NT2/D1 (cell line): Measurements from ENCODE around the gene GPHN.

Experiments
- DNase-seq: peaks from one replicate; pipeline ENCODE4 v3.0.0-alpha.2; 2011; ENCODE audit warnings: low read depth, low spot score
- H3K27me3 ChIP-seq: 2 replicates; pipeline ENCODE4 v1.6.0; 2011; ENCODE audit warnings: mild to moderate bottlenecking; ENCODE audit not compliant: insufficient read length, insufficient read depth
- H3K36me3 ChIP-seq: 2 replicates; pipeline ENCODE4 v1.6.1; 2011; ENCODE audit warnings: mild to moderate bottlenecking, low read length, mixed read lengths; ENCODE audit not compliant: insufficient read depth, insufficient read length
- H3K4me1 ChIP-seq: 2 replicates; pipeline ENCODE4 v1.5.1; 2011; ENCODE audit not compliant: insufficient read depth, insufficient read length
- H3K4me3 ChIP-seq: 2 replicates; pipeline ENCODE4 v1.5.1; 2011; ENCODE audit warnings: low read depth; ENCODE audit not compliant: insufficient read length
- H3K9ac ChIP-seq: 2 replicates; pipeline ENCODE4 v1.6.0; 2011; ENCODE audit warnings: low read depth; ENCODE audit not compliant: insufficient read length
- H3K9me3 ChIP-seq: 2 replicates; pipeline ENCODE4 v1.5.1; 2011; ENCODE audit warnings: mild to moderate bottlenecking, low read length; ENCODE audit not compliant: insufficient read depth
- SUZ12 ChIP-seq: IDR thresholded peaks from 2 replicates; pipeline ENCODE4 v1.6.1; 2011; ENCODE audit not compliant: insufficient read length, insufficient read depth; ENCODE audit errors: extremely low read depth
- YY1 ChIP-seq: IDR thresholded peaks from 2 replicates; pipeline ENCODE4 v1.6.1; 2011; ENCODE audit not compliant: insufficient read length, insufficient read depth
- ZNF274 ChIP-seq: IDR thresholded peaks from 2 replicates; pipeline ENCODE4 v1.6.1; 2011; ENCODE audit warnings: mild to moderate bottlenecking, low read depth, low read length

The GPHN gene

DNA sequence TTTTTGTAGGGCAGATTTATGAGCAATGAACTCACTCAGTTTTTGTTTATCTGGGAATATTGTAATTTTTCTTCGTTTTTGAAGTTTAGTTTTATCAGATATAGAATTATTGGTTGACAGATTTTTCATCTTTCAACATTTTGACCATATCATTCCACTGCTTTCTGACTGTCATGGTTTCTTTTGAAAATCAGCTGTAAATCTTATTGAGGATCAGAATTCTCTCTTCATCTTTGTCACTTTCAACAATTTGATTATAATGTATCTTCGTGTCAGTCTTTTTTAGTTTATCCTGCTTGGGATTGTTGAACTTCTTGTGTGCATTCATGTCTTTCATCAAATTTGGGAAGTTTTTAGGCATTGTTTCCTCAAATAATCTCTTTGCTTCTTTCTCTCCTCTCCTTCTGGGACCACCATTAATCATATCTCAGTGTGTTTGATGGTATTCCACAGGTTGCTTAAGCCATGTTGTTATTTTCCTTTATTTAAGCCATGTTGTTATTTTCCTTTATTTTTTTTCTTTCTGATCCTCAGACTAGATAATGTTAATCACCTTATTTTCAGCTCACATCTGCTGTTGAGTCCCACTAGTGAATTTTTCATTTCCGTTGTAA, 451.6 kb downstream of the GPHN start:
- Histone ChIP-seq H3K9me3 (no peaks in the 10 kb centered on the region), H3K4me1 (no peaks in the 10 kb centered on the region), H3K36me3 (no peaks in the 10 kb centered on the region), H3K9ac (no peak overlapping the region), H3K27me3 (no peaks in the 10 kb centered on the region), H3K4me3 (no peak overlapping the region)
- TF ChIP-seq YY1 (no peak), SUZ12 (no peak), ZNF274 (no peak)
- DNase-seq: no peak

DNA sequence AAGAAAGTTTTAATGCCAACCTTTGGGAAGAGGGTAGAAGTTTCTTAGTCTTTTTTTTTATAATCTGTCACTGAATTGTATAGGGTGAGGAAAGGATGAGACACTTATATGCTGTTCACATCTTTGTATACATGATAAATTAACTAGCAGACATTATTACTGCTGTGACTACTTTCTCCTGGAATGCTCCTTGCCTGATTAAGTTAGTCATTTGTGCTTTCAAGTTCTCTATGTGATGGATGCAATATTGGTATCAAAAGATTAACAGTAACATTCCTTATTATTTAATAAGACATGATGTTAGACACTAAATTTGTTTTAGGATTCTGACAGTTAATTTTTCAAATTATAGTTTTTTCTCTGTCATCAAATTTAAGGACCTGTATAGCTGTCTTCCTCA, 457.9 kb downstream of the GPHN start:
- Histone ChIP-seq H3K9ac (no peak overlapping the region), H3K4me3 (no peak overlapping the region), H3K9me3 (no peaks in the 10 kb centered on the region), H3K27me3 (no peaks in the 10 kb centered on the region), H3K4me1 (no peaks in the 10 kb centered on the region), H3K36me3 (no peaks in the 10 kb centered on the region)
- TF ChIP-seq YY1: no peak
- TF ChIP-seq SUZ12: no peak
- no peak for TF ChIP-seq ZNF274
- DNase-seq: no peak

DNA sequence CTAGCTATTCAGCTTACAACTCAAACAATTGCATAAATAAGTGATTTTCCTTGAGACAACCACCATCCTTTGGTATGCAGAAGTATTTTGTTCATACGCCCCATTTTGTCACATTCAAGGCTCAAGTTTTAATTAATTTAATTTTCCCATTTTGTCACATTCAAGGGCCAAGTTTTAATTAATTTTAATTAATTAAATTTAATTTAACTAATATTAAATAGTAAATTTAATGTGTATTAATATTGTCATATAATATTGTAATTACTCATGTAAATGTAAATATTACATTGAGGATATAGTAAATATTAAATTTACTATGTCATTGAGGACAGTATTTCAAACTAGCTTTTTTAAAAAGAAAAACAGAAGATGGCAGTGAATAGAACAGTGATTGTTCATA, 464.5 kb downstream of the GPHN start:
- no peak for DNase-seq
- no peak for TF ChIP-seq SUZ12
- TF ChIP-seq YY1: no peak
- TF ChIP-seq ZNF274: no peak
- no peaks in the 10 kb centered on the region for H3K4me1 ChIP-seq
- H3K9ac ChIP-seq: no peak overlapping the region
- H3K4me3 ChIP-seq: no peak overlapping the region
- H3K9me3 ChIP-seq: no peaks in the 10 kb centered on the region
- no peaks in the 10 kb centered on the region for H3K27me3 ChIP-seq
- H3K36me3 ChIP-seq: no peaks in the 10 kb centered on the region

DNA sequence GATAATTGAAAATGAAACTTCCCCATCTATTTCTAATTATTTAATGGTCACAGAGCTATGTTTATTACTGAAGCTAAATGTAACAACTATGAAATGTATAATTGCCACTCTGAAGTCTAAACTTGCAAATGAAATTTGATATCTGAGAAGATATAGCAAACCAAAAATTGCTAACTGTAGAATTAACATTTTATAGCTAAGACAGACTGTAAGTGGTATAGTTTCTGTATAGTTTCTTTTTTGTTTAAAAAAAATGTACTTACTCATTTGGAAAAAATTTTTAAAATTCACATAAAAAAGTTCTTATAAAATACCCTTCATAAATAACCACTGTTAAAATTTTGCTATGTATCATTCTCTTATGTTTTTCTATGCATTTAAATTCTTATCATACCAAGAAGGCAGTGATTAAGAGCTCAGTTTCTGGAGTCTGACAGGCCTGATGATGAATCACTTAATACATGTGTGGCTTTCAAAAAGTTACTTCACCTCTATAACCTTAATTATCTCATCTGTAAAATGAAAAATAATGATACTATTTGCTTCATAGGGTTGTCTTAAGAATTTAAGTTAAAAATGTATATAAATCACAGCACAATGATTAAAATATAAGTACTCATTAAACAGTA, 466.6 kb downstream of the GPHN start:
- Histone ChIP-seq H3K36me3 (no peaks in the 10 kb centered on the region), H3K27me3 (no peaks in the 10 kb centered on the region), H3K4me1 (no peaks in the 10 kb centered on the region), H3K4me3 (no peak overlapping the region), H3K9ac (no peak overlapping the region), H3K9me3 (no peaks in the 10 kb centered on the region)
- TF ChIP-seq ZNF274: no peak
- no peak for TF ChIP-seq YY1
- TF ChIP-seq SUZ12: no peak
- DNase-seq: no peak

DNA sequence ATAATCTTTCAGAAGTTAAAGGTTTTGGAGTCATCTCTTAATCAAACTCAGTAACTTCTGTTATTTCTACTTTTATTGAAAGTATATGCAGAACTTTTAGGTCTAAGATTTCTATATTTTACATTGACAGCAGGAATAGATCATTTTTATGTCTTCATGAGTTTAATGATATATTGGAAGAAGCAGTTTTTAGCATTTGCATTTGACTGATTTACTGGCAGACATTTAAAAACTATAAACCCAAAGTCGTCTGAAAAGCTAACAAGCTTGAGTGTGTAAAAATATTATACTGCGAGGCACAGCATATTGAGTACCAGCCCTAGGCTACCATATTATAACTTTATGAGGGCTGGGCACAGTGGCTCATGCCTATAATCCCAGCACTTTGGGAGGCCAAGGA, 467.3 kb downstream of the GPHN start:
- TF ChIP-seq SUZ12: no peak
- TF ChIP-seq ZNF274: no peak
- TF ChIP-seq YY1: no peak
- DNase-seq: no peak
- no peaks in the 10 kb centered on the region for H3K9me3 ChIP-seq

DNA sequence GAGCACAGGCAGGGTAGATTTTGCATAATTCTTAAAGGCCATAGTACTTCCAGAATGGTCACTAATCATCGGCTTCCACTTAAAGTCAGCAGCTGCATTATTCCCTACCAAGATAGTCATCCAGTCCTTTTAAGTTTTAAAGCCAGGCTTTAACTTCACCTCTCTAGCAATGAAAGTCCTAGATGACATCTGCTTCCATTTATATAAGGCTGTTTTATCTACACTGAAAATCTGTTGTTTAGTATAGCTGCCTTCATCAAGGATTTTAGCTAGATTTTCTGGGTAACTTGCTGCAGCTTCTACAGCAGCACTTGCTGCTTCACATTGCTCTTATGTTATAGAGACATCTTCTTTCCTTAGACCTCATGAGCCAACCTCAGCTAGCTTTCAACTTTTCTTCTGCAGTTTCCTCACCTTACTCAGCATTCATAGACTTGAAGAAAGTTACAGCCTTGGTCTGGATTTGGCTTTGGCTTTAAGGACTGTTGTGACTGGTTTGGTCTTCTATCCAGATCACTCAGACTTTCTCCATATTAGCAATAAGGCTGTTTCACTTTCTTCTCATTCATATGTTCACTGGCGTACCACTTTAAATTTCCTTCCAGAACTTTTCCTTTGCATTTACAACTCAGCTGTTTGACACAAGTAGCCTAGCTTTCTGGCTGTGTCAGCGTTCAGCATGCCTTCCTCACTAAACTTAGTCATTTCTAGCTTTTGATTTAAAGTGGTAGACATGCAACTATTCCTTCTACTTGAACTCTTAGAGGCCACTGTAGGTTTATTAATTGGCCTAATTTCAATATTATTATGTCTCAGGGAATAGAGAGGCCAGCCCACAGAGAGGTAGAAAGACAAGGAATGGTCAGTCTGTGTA, 471.4 kb downstream of the GPHN start:
- no peak for DNase-seq
- no peak overlapping the region for H3K4me3 ChIP-seq
- TF ChIP-seq ZNF274: no peak
- TF ChIP-seq SUZ12: no peak
- no peak for TF ChIP-seq YY1

More for the DNA sequence above, 467.3 kb downstream of the GPHN start:
- no peaks in the 10 kb centered on the region for H3K4me1 ChIP-seq
- no peaks in the 10 kb centered on the region for H3K27me3 ChIP-seq
- H3K36me3 ChIP-seq: no peaks in the 10 kb centered on the region
- no peak overlapping the region for H3K9ac ChIP-seq
- no peak overlapping the region for H3K4me3 ChIP-seq

DNA sequence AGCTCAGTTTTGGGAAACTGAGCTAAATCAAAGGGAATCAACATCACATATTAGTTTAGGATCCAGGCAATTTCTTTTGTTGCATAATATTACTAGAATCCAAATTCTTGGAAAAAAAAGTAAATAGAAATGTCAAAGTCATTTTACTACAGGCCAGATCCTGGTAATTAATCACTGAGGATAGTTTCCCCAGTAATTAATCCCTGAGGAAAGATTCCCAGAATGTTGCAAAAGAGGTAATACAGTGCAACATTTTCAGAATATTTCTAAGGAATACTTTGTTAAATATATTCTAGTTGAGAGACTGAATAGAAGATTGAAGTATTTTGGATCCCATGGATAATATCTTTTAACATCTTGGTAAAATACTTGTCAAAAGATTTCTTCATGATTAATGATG, 474.3 kb downstream of the GPHN start:
- Histone ChIP-seq H3K36me3 (no peaks in the 10 kb centered on the region), H3K4me1 (no peaks in the 10 kb centered on the region), H3K27me3 (no peaks in the 10 kb centered on the region), H3K4me3 (no peak overlapping the region), H3K9ac (no peak overlapping the region), H3K9me3 (no peaks in the 10 kb centered on the region)
- no peak for DNase-seq
- no peak for TF ChIP-seq YY1
- no peak for TF ChIP-seq SUZ12
- no peak for TF ChIP-seq ZNF274

More for the DNA sequence above, 471.4 kb downstream of the GPHN start:
- Histone ChIP-seq H3K36me3 (no peaks in the 10 kb centered on the region), H3K27me3 (no peaks in the 10 kb centered on the region), H3K9ac (no peak overlapping the region), H3K9me3 (no peaks in the 10 kb centered on the region), H3K4me1 (no peaks in the 10 kb centered on the region)
